Testis (tissue), 3 donors: ENCODE data around the gene PLXNB1. TPM values are rescaled to one million over a fixed set of nuclear protein-coding genes. Genes with fewer than 3 reads are reported as not detected.

Experiments used
- DNase-seq: peaks from one replicate; pipeline ENCODE4 v3.0.0-alpha.2; 2019
- H3K27ac ChIP-seq, 2 donors: fragments of 200-600 bp; sonication (generic); one replicate each; pipeline ENCODE4 v1.5.1; 2019
- H3K27me3 ChIP-seq: fragments of 200-600 bp; sonication (generic); one replicate; pipeline ENCODE4 v1.5.1; 2019
- H3K36me3 ChIP-seq: fragments of 200-600 bp; sonication (generic); one replicate; pipeline ENCODE4 v1.5.1; 2017; ENCODE audit warnings: low read depth; ENCODE audit errors: missing control alignments
- H3K4me1 ChIP-seq: fragments of 200-600 bp; sonication (generic); one replicate; pipeline ENCODE4 v1.5.1; 2019
- H3K4me3 ChIP-seq, 2 donors: fragments of 200-600 bp; sonication (generic); one replicate each; pipeline ENCODE4 v1.5.1; 2017 to 2019
- H3K9me3 ChIP-seq: fragments of 200-600 bp; sonication (generic); one replicate; pipeline ENCODE4 v1.5.1; 2017
- POLR2A ChIP-seq: fragments of 450-650 bp; IDR thresholded peaks from one replicate; pipeline ENCODE4 v1.6.1; 2017; ENCODE audit warnings: antibody characterized with exemption, mild to moderate bottlenecking, moderate library complexity
- WGBS, 2 donors: methylation state at CpG; one replicate each; pipeline ENCODE4 v1.1.5; 2018; 5-methylcytosine and 5-hydroxymethylcytosine counted together
- intact Hi-C: fragments of 100-400 bp; cut with DNase I; formaldehyde crosslinking; loops from one replicate; pipeline ENCODE4 v1.15.1; 2023; ENCODE audit warnings: low total_unique reads
- polyA plus RNA-seq: library from polyadenylated mRNA; stranded (reverse); fragments of 350-450 nt; fragmentation: Illumina TruSeq; extraction: RNeasy Lipid Tissue Mini Kit (QIAGEN cat#74804); gene quantifications from one replicate; pipeline ENCODE4 v1.2.3, GENCODE V29; 2014; ENCODE audit warnings: low read depth, low replicate concordance; ENCODE audit not compliant: insufficient read depth
- total RNA-seq, 2 donors: library from RNA; depleted of rRNA; stranded (reverse); fragments of >200 nt; gene quantifications; one replicate each; pipeline ENCODE4 v1.2.3, GENCODE V29; 2016
- TF ChIP-seq, protein P1 (sequence below), 3 experiments: fragments of 450-650 bp in 2 of 3; fragments of 200-600 bp in 1 of 3; sonication (generic) in 1 of 3; IDR thresholded peaks; one replicate each; pipeline ENCODE4 v1.5.1; 2016 to 2019; ENCODE audit warnings: antibody characterized with exemption in 3 of 3, mild to moderate bottlenecking in 2 of 3, moderate library complexity in 1 of 3

PLXNB1 gene
- total and polyA plus RNA-seq, 3 donors from 2014 or later, result 41.5 to 79.2 (median 70.2) TPM

GRCh38 chr3:48446425-48447193 lies 16.7 kb upstream of the PLXNB1 start, which contains the start of gene ATRIP:
ATRIP (plus strand) TSS chr3:48446737; CDS start chr3:48446846, 109 bp downstream.
- H3K36me3 ChIP-seq, result no peaks in the 10 kb centered on the region
- H3K4me3 ChIP-seq, result peak within 1 kb of the TSS; percentile 70 to 77
- intact Hi-C loops, result no loop called here
- H3K27me3 ChIP-seq, result no peaks in the 10 kb centered on the region
- TF ChIP-seq POLR2A, result peak; percentile 31
- TF ChIP-seq, protein P1, sequence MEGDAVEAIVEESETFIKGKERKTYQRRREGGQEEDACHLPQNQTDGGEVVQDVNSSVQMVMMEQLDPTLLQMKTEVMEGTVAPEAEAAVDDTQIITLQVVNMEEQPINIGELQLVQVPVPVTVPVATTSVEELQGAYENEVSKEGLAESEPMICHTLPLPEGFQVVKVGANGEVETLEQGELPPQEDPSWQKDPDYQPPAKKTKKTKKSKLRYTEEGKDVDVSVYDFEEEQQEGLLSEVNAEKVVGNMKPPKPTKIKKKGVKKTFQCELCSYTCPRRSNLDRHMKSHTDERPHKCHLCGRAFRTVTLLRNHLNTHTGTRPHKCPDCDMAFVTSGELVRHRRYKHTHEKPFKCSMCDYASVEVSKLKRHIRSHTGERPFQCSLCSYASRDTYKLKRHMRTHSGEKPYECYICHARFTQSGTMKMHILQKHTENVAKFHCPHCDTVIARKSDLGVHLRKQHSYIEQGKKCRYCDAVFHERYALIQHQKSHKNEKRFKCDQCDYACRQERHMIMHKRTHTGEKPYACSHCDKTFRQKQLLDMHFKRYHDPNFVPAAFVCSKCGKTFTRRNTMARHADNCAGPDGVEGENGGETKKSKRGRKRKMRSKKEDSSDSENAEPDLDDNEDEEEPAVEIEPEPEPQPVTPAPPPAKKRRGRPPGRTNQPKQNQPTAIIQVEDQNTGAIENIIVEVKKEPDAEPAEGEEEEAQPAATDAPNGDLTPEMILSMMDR (IDR thresholded peaks at IDR 0.05), result peak in 1 of 3 experiments; percentile 4
- H3K27ac ChIP-seq, result peak within 1 kb of the TSS; percentile 75 to 82
- H3K9me3 ChIP-seq, result no peaks in the 10 kb centered on the region
- WGBS, 2 donors, result 0 to 2% methylated on average over 19 to 43 of the region's 91 CpGs
- peak; percentile 93 for DNase-seq
- H3K4me1 ChIP-seq, result peaks cover 15% of the 10 kb centered on the region

GRCh38 chr3:48446043-48446424 lies 16.1 kb upstream of the PLXNB1 start:
- 10 to 13% methylated on average over 6 of the region's 6 CpGs for WGBS, 2 donors

DNA sequence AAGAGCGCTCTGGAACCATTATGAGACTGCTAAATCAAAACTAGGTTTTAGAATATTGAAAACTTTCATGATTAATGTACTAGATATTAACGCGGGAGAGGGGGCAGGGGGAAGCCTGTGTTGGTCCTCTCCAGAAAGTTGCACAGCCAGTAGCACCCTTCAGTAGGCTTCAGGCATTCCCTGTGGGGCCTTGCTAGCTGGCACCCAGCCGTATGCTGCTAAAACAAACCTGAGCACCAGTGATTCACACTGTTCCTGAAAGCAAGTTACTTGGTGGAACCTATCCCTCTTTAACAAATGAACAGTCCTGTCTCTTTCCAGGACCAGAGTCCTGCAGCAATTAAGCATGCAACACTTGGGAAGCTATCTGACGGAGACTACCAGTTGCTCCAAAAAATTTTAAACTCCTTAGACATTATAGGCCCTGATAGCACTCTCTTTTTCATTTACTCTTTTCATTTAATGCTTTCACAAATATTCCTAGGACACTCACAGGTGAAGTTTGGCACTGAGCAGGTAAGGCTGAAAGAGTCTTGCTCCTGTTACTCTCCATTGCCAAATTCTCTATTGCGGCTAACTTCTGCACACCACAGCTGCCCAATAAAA lies 15.5 kb upstream of the PLXNB1 start:
- no peak overlapping the region for H3K4me3 ChIP-seq
- intact Hi-C loops, result no loop called here
- TF ChIP-seq, protein P1 (IDR thresholded peaks at IDR 0.05), result no peak
- no peak for TF ChIP-seq POLR2A
- no peaks in the 10 kb centered on the region for H3K36me3 ChIP-seq
- no peaks in the 10 kb centered on the region for H3K9me3 ChIP-seq
- H3K4me1 ChIP-seq, result peaks cover 23% of the 10 kb centered on the region
- 63 to 67% methylated on average over 6 of the region's 6 CpGs for WGBS, 2 donors
- H3K27ac ChIP-seq, result no peak overlapping the region
- H3K27me3 ChIP-seq, result no peaks in the 10 kb centered on the region
- DNase-seq, result no peak

More at GRCh38 chr3:48446043-48446424, 16.1 kb upstream of the PLXNB1 start:
- Histone ChIP-seq H3K9me3 (no peaks in the 10 kb centered on the region), H3K4me3 (peak overlapping the region; percentile 70 to 77), H3K27ac (peak overlapping the region; percentile 75 to 82), H3K36me3 (no peaks in the 10 kb centered on the region), H3K4me1 (peaks cover 20% of the 10 kb centered on the region), H3K27me3 (no peaks in the 10 kb centered on the region)
- intact Hi-C loops, result no loop called here
- DNase-seq, result no peak
- TF ChIP-seq POLR2A, result no peak
- TF ChIP-seq, protein P1 (IDR thresholded peaks at IDR 0.05), result no peak

DNA sequence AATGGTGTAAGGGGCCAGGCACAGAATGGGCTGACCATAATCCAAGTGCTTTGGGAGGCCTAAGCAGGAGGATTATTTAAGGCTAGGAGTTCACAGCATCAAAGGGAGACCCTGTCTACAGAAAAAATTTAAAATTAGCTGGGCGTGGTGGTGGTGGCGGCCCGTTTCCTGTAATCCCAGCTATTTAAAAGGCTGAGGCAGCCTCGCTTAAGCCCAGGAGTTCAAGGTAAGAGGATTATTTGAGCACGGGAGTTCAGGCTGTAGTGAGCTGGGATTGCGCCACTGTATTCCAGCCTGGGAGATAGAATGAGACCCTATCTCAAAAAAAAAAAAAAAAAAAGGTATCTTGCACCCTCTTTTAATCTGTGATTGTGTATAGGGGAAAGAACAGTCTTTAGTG lies 12.1 kb upstream of the PLXNB1 start:
- no peaks in the 10 kb centered on the region for H3K36me3 ChIP-seq
- H3K4me3 ChIP-seq, result no peak overlapping the region
- TF ChIP-seq, protein P1 (IDR thresholded peaks at IDR 0.05), result no peak
- no peak for TF ChIP-seq POLR2A
- H3K4me1 ChIP-seq, result peaks cover 23% of the 10 kb centered on the region
- 68 to 78% methylated on average over 6 of the region's 6 CpGs for WGBS, 2 donors
- intact Hi-C loops, result no loop called here
- no peaks in the 10 kb centered on the region for H3K9me3 ChIP-seq
- H3K27ac ChIP-seq, result no peak overlapping the region
- H3K27me3 ChIP-seq, result no peaks in the 10 kb centered on the region
- DNase-seq, result no peak
